ENCODE results near the gene RSRC2. TPM values are rescaled to one million over a fixed set of nuclear protein-coding genes. Genes with fewer than 3 reads are reported as not detected.
"Not testable (repeated sequence)": the region's sequence is repeated elsewhere in the genome, so short reads cannot be mapped to it uniquely, and the experiment has no call there.

The RSRC2 gene
- total RNA-seq, 1 experiment from 2014 or later, result 68.7 TPM

DNA sequence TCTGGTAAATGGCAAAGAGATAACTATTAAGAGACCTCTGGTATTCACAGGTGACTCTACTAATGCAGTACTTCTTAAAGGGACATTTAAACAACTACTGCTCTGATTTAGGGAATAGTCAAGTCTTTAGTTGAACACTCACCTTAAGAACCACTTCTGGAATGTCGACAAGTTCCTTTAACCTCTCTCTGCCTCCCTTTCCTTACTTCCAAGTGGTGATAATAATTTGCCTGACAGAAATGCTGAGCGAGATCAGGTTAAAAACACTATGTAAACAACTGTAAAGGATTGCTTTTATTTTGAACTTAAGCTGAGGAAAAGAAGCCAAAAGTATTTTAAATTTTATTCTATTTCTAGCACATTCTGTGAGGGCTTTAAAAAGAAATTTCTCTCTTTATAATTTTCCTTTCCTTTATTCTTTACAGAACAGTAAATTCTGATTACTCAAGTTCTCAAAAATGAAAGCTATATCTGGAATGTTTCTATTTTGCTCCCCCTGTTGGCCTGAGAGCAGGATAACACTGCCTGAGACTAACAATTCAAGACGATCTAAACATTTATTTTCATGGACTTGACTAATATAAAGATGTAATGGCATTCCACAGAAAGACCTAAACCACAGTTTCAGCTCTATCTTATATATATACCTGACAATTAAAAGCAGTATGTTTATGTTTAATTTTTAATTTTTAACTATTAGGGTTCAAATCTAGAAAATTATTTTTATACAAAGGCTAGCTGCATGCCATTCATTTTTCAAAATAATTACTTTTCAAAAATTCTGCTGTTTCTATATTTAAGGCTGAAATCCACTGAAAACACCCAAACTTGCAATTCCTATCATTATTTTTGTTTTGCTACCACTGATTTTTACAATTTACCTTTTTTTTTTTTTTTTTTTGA lies 55.2 kb downstream of the RSRC2 start (continued):
- peak; percentile 67 to 78 (median 77) for TF ChIP-seq CTCF (IDR thresholded peaks at IDR 0.05 in 2 of 3, conservative IDR thresholded peaks at IDR 0.05 in 1 of 3; ENCODE audit: borderline replicate concordance in 1 of 3, insufficient read depth in 1 of 3, low read depth in 2 of 3, low read length in 2 of 3)
- TF ChIP-seq SRF (IDR thresholded peaks at IDR 0.05; ENCODE audit: low read depth), result no peak

DNA sequence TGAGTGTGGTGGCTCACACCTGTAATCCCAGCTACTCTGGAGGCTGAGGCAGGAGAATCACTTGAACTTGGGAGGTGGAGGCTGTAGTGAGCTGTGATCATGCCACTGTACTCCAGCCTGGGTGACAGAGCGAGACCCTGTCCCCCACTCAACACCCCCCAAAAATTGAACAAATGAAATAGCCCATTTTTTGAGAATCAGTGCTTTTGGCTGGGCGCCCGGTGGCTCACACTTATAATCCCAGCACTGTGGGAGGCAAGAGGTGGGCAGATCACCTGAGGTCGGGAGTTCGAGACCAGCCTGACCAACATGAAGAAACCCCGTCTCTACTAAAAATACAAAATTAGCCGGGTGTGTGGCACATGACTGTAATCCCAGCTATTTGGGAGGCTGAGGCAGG lies 56.2 kb downstream of the RSRC2 start:
- H3K4me3 ChIP-seq (replicated peaks in 1 of 2; ENCODE audit: low read depth in 1 of 2, low read length in 2 of 2); H3K9ac ChIP-seq (ENCODE audit: low read length); ATAC-seq; H4K20me1 ChIP-seq (ENCODE audit: insufficient read depth); H3K4me2 ChIP-seq (ENCODE audit: low read length); H2AFZ ChIP-seq (ENCODE audit: low read depth, low read length, poor library complexity, severe bottlenecking); BruUV-seq (replicated peaks); H3K9me2 ChIP-seq (ENCODE audit: insufficient read depth); H3K27ac ChIP-seq (ENCODE audit: low read depth, low read length); DNase-seq (ENCODE audit: low read depth, low spot score); H3K27me3 ChIP-seq (ENCODE audit: insufficient read depth, low read length); H3K79me2 ChIP-seq (ENCODE audit: insufficient read depth, low read length); H3K9me3 ChIP-seq (ENCODE audit: control insufficient read depth in 1 of 2, insufficient read depth in 1 of 2, low read depth in 1 of 2, low read length in 2 of 2): not testable (repeated sequence)
- Histone ChIP-seq H3K4me1 (ENCODE audit: control insufficient read depth in 1 of 2, insufficient read depth in 2 of 2, low read length in 2 of 2) (peaks cover 0 to 15% of the 10 kb centered on the region in 2 experiments; a peak in 2 of 4 replicates), H3K36me3 (ENCODE audit: control insufficient read depth in 1 of 2, insufficient read depth in 2 of 2, low read length in 2 of 2) (peaks cover 13 to 17% of the 10 kb centered on the region in 2 experiments; a peak in 3 of 4 replicates)
- POLR2A ChIA-PET, result interaction anchor here (0.7 kb wide), 1 partner anchor 19 kb away, joined by 7 read pairs; no protein-coding TSS in a partner anchor
- intact Hi-C loops (cut with micrococcal nuclease), result loop anchor here (5.0 kb wide), 1 partner anchor 133 kb away; no protein-coding TSS in a partner anchor
- CTCF ChIA-PET, result interaction anchor here (1.0 to 4.8 kb wide), 5 partner anchors 12 to 71 kb away, joined by 3 to 112 read pairs (median 4); partner anchors contain the start of gene ZCCHC8
- RAD21 ChIA-PET (ENCODE audit: low non-redundant PET in 1 of 2, low total read pairs in 2 of 2, uncharacterized antibody in 2 of 2, unreplicated experiment in 2 of 2), result interaction anchor here (1.6 to 2.9 kb wide), 2 partner anchors 70 to 135 kb away, joined by 3 to 17 read pairs; no protein-coding TSS in a partner anchor

DNA sequence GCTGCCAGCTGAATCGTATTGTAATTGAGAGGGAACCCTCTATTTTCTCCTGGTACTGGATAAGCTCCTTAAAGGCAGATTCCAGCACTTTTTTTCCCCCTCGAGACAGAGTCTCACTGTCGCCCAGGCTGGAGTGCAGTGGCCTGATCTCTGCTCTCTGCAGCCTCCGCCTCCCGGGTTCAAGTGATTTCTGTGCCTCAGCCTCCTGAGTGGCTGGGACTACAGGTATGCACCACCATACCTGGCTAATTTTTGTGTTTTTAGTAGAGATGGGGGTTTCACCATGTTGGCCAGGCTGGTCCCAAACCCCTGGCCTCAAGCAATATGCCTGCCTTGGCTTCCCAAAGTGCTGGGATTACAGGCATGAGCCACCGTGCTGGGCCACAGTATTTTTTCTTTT lies 56.9 kb downstream of the RSRC2 start:
- CTCF ChIA-PET, result interaction anchor here (1.0 to 4.8 kb wide), 2 partner anchors 67 to 70 kb away, joined by 3 to 112 read pairs; no protein-coding TSS in a partner anchor
- ATAC-seq; H3K27ac ChIP-seq (ENCODE audit: low read depth, low read length); H3K79me2 ChIP-seq (ENCODE audit: insufficient read depth, low read length); H3K4me2 ChIP-seq (ENCODE audit: low read length); H3K9me2 ChIP-seq (ENCODE audit: insufficient read depth); BruUV-seq (replicated peaks); H4K20me1 ChIP-seq (ENCODE audit: insufficient read depth); H3K9me3 ChIP-seq (ENCODE audit: control insufficient read depth in 1 of 2, insufficient read depth in 1 of 2, low read depth in 1 of 2, low read length in 2 of 2); H3K4me3 ChIP-seq (replicated peaks in 1 of 2; ENCODE audit: low read depth in 1 of 2, low read length in 2 of 2); H3K9ac ChIP-seq (ENCODE audit: low read length); POLR2A ChIA-PET; H2AFZ ChIP-seq (ENCODE audit: low read depth, low read length, poor library complexity, severe bottlenecking); DNase-seq (ENCODE audit: low read depth, low spot score); H3K27me3 ChIP-seq (ENCODE audit: insufficient read depth, low read length): not testable (repeated sequence)
- RAD21 ChIA-PET (ENCODE audit: low non-redundant PET in 1 of 2, low total read pairs in 2 of 2, uncharacterized antibody in 2 of 2, unreplicated experiment in 2 of 2), result interaction anchor here in 1 of 2 experiments (2.9 kb wide), 1 partner anchor 70 kb away, joined by 17 read pairs; no protein-coding TSS in a partner anchor
- Histone ChIP-seq H3K36me3 (ENCODE audit: control insufficient read depth in 1 of 2, insufficient read depth in 2 of 2, low read length in 2 of 2) (peaks cover 13 to 14% of the 10 kb centered on the region in 2 experiments; a peak in 3 of 4 replicates), H3K4me1 (ENCODE audit: control insufficient read depth in 1 of 2, insufficient read depth in 2 of 2, low read length in 2 of 2) (peaks cover 2 to 19% of the 10 kb centered on the region in 2 experiments)
- intact Hi-C loops (cut with micrococcal nuclease), result loop anchor here (5.0 kb wide), 1 partner anchor 133 kb away; no protein-coding TSS in a partner anchor
